ENCODE measurements around the gene TTC1.
"Not testable (repeated sequence)": the region's sequence is repeated elsewhere in the genome, so short reads cannot be mapped to it uniquely, and the experiment has no call there.

Gene TTC1

GRCh38 chr5:160036884-160037283 lies 27.9 kb downstream of the TTC1 start:
- in situ Hi-C loops (cut with HindIII; ENCODE audit: low sequenced_read_pairs) = loop anchor here (25.0 kb wide), 1 partner anchor 325 kb away; the partner anchor contains the start of gene C1QTNF2

GRCh38 chr5:160039810-160040470 lies 31.0 kb downstream of the TTC1 start:
- in situ Hi-C loops (cut with HindIII; ENCODE audit: low sequenced_read_pairs) = loop anchor here (25.0 kb wide), 1 partner anchor 322 kb away; the partner anchor contains the start of gene C1QTNF2

GRCh38 chr5:160040471-160040835 lies 31.5 kb downstream of the TTC1 start:
- in situ Hi-C loops (cut with HindIII; ENCODE audit: low sequenced_read_pairs) = loop anchor here (25.0 kb wide), 1 partner anchor 322 kb away; the partner anchor contains the start of gene C1QTNF2

GRCh38 chr5:160042671-160043070 lies 33.7 kb downstream of the TTC1 start:
- in situ Hi-C loops (cut with HindIII; ENCODE audit: low sequenced_read_pairs) = loop anchor here (25.0 kb wide), 1 partner anchor 320 kb away; the partner anchor contains the start of gene C1QTNF2

- in situ Hi-C loops (cut with HindIII; ENCODE audit: low sequenced_read_pairs) = loop anchor here (25.0 kb wide), 1 partner anchor 318 kb away; the partner anchor contains the start of gene C1QTNF2
Observed at GRCh38 chr5:160044391-160044804, 35.5 kb downstream of the TTC1 start.

GRCh38 chr5:160044967-160045366 lies 36.0 kb downstream of the TTC1 start:
- in situ Hi-C loops (cut with HindIII; ENCODE audit: low sequenced_read_pairs) = loop anchor here (25.0 kb wide), 1 partner anchor 317 kb away; the partner anchor contains the start of gene C1QTNF2

- in situ Hi-C loops (cut with HindIII; ENCODE audit: low sequenced_read_pairs) = loop anchor here (25.0 kb wide), 1 partner anchor 315 kb away; the partner anchor contains the start of gene C1QTNF2
Observed at GRCh38 chr5:160047423-160047822, 38.5 kb downstream of the TTC1 start.

- in situ Hi-C loops (cut with HindIII; ENCODE audit: low sequenced_read_pairs) = loop anchor here (25.0 kb wide), 1 partner anchor 314 kb away; the partner anchor contains the start of gene C1QTNF2
Observed at GRCh38 chr5:160048131-160048530, 39.2 kb downstream of the TTC1 start.

- in situ Hi-C loops (cut with HindIII; ENCODE audit: low sequenced_read_pairs) = loop anchor here (25.0 kb wide), 1 partner anchor 313 kb away; the partner anchor contains the start of gene C1QTNF2
Observed at GRCh38 chr5:160049099-160049498, 40.2 kb downstream of the TTC1 start.

GRCh38 chr5:160054047-160054446 lies 45.1 kb downstream of the TTC1 start:
- in situ Hi-C loops (cut with HindIII; ENCODE audit: low sequenced_read_pairs) = no loop called here

- in situ Hi-C loops (cut with HindIII; ENCODE audit: low sequenced_read_pairs) = no loop called here
Observed at GRCh38 chr5:160054831-160055230, 45.9 kb downstream of the TTC1 start.

- in situ Hi-C loops (cut with HindIII; ENCODE audit: low sequenced_read_pairs) = no loop called here
Observed at GRCh38 chr5:160057256-160057655, 48.3 kb downstream of the TTC1 start.

- in situ Hi-C loops (cut with HindIII; ENCODE audit: low sequenced_read_pairs) = no loop called here
Observed at GRCh38 chr5:160060001-160060400, 51.1 kb downstream of the TTC1 start.

- in situ Hi-C loops (cut with HindIII; ENCODE audit: low sequenced_read_pairs) = no loop called here
Observed at GRCh38 chr5:160061770-160062169, 52.8 kb downstream of the TTC1 start.

- in situ Hi-C loops (cut with HindIII; ENCODE audit: low sequenced_read_pairs) = no loop called here
Observed at GRCh38 chr5:160064417-160064810, 55.5 kb downstream of the TTC1 start.

- in situ Hi-C loops (cut with HindIII; ENCODE audit: low sequenced_read_pairs) = no loop called here
Observed at GRCh38 chr5:160064995-160065614, 56.2 kb downstream of the TTC1 start.

GRCh38 chr5:160069120-160069519 lies 60.2 kb downstream of the TTC1 start:
- in situ Hi-C loops (cut with HindIII; ENCODE audit: low sequenced_read_pairs) = not testable (repeated sequence)

GRCh38 chr5:160071516-160071915 lies 62.6 kb downstream of the TTC1 start:
- in situ Hi-C loops (cut with HindIII; ENCODE audit: low sequenced_read_pairs) = no loop called here

- in situ Hi-C loops (cut with HindIII; ENCODE audit: low sequenced_read_pairs) = no loop called here
Observed at GRCh38 chr5:160071916-160072315, 63.0 kb downstream of the TTC1 start.

- in situ Hi-C loops (cut with HindIII; ENCODE audit: low sequenced_read_pairs) = no loop called here
Observed at GRCh38 chr5:160075073-160075472, 66.1 kb downstream of the TTC1 start.

- in situ Hi-C loops (cut with HindIII; ENCODE audit: low sequenced_read_pairs) = no loop called here
Observed at GRCh38 chr5:160076997-160077396, 68.1 kb downstream of the TTC1 start.

GRCh38 chr5:160079753-160080152 lies 70.8 kb downstream of the TTC1 start:
- in situ Hi-C loops (cut with HindIII; ENCODE audit: low sequenced_read_pairs) = loop anchor here (5.0 kb wide), 2 partner anchors 48 to 108 kb away; no protein-coding TSS in a partner anchor

Data from endothelial cell of hepatic sinusoid (primary cell).